ENCODE data around the gene PAMR1.

The PAMR1 gene

DNA sequence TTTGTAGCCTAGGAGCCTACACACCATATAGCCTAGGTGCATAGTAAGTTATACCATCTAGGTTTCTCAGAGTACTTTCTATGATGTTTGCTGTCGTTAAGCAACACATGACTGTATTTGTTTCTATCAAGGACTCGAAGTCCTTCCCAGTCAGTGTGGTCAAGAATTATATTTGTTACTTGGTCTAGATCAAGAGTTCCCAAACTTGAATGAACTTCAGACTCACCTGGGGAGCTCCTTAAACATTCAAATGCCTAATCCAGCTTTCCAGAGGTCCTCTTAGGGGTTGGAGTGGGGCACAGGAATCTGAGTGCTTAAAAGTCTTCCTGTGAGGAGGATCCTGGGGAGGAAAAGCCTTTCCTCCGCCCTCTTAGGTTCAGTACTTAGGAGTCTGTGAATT lies 41.5 kb upstream of the PAMR1 start:
- Histone ChIP-seq H3K4me1 (ENCODE audit: control insufficient read depth in 2 of 2, insufficient read depth in 1 of 2, low read depth in 1 of 2, low read length in 2 of 2) (peaks cover 0 to 2% of the 10 kb centered on the region in 2 donors), H3K4me3 (ENCODE audit: low read length in 2 of 2) (no peak overlapping the region), H2BK12ac (ENCODE audit: low read length) (no peak overlapping the region), H3K4ac (ENCODE audit: low read length) (no peak overlapping the region), H3K14ac (ENCODE audit: low read length) (no peak overlapping the region), H3K36me3 (replicated peaks in 1 of 2; ENCODE audit: control insufficient read depth in 2 of 2, insufficient read depth in 2 of 2, low read length in 2 of 2) (no peaks in the 10 kb centered on the region), H3K18ac (ENCODE audit: low read length) (no peak overlapping the region), H3K9me3 (replicated peaks in 1 of 2; ENCODE audit: control insufficient read depth in 2 of 2, insufficient read depth in 1 of 2, low read depth in 1 of 2, low read length in 2 of 2) (no peaks in the 10 kb centered on the region), H3K79me1 (ENCODE audit: low read depth, low read length) (no peaks in the 10 kb centered on the region), H3K27me3 (ENCODE audit: control insufficient read depth in 3 of 3, insufficient read depth in 3 of 3, low read depth in 1 of 3, low read length in 3 of 3) (peaks cover 0 to 14% (median 0%) of the 10 kb centered on the region in 3 experiments), H3K23ac (ENCODE audit: low read depth, low read length, poor library complexity) (no peak overlapping the region), H3K4me2 (ENCODE audit: insufficient read depth, low read length, poor library complexity, severe bottlenecking) (no peak overlapping the region), H2AK5ac (ENCODE audit: low read depth, low read length) (no peak overlapping the region), H4K8ac (ENCODE audit: low read depth, low read length) (no peak overlapping the region), H2BK15ac (ENCODE audit: low read length) (no peak overlapping the region), H3K27ac (replicated peaks; ENCODE audit: low read length) (no peak overlapping the region), H2BK5ac (ENCODE audit: low read length) (no peak overlapping the region), H3K9ac (ENCODE audit: low read depth, low read length, poor library complexity) (no peak overlapping the region), H4K91ac (ENCODE audit: low read depth, low read length, poor library complexity) (no peak overlapping the region), H2AFZ (ENCODE audit: low read length) (no peak overlapping the region), H2BK120ac (ENCODE audit: low read depth, low read length) (no peak overlapping the region)
- no CpG with 5 or more reads among the region's 3 CpGs for WGBS, 2 donors (ENCODE audit: extremely low coverage in 2 of 2, insufficient read length in 2 of 2, insufficient replicate concordance in 1 of 2)
- no peak for DNase-seq (ENCODE audit: low spot score)

GRCh38 chr11:35566181-35566580 lies 40.8 kb upstream of the PAMR1 start:
- Histone ChIP-seq H3K27me3 (ENCODE audit: control insufficient read depth in 3 of 3, insufficient read depth in 3 of 3, low read depth in 1 of 3, low read length in 3 of 3) (peaks cover 0 to 14% (median 0%) of the 10 kb centered on the region in 3 experiments), H4K91ac (ENCODE audit: low read depth, low read length, poor library complexity) (no peak overlapping the region), H3K9me3 (replicated peaks in 1 of 2; ENCODE audit: control insufficient read depth in 2 of 2, insufficient read depth in 1 of 2, low read depth in 1 of 2, low read length in 2 of 2) (no peaks in the 10 kb centered on the region), H3K4me2 (ENCODE audit: insufficient read depth, low read length, poor library complexity, severe bottlenecking) (no peak overlapping the region), H3K9ac (ENCODE audit: low read depth, low read length, poor library complexity) (no peak overlapping the region), H3K4me3 (ENCODE audit: low read length in 2 of 2) (no peak overlapping the region), H2BK120ac (ENCODE audit: low read depth, low read length) (no peak overlapping the region), H2AFZ (ENCODE audit: low read length) (no peak overlapping the region), H3K4me1 (ENCODE audit: control insufficient read depth in 2 of 2, insufficient read depth in 1 of 2, low read depth in 1 of 2, low read length in 2 of 2) (peaks cover 0 to 2% of the 10 kb centered on the region in 2 donors), H3K14ac (ENCODE audit: low read length) (no peak overlapping the region), H2BK15ac (ENCODE audit: low read length) (no peak overlapping the region), H3K4ac (ENCODE audit: low read length) (no peak overlapping the region), H4K8ac (ENCODE audit: low read depth, low read length) (no peak overlapping the region), H2AK5ac (ENCODE audit: low read depth, low read length) (no peak overlapping the region), H3K23ac (ENCODE audit: low read depth, low read length, poor library complexity) (no peak overlapping the region), H3K27ac (replicated peaks; ENCODE audit: low read length) (no peak overlapping the region), H3K18ac (ENCODE audit: low read length) (no peak overlapping the region), H2BK12ac (ENCODE audit: low read length) (no peak overlapping the region), H3K79me1 (ENCODE audit: low read depth, low read length) (no peaks in the 10 kb centered on the region), H2BK5ac (ENCODE audit: low read length) (no peak overlapping the region), H3K36me3 (replicated peaks in 1 of 2; ENCODE audit: control insufficient read depth in 2 of 2, insufficient read depth in 2 of 2, low read length in 2 of 2) (no peaks in the 10 kb centered on the region)
- no CpG with 5 or more reads among the region's 4 CpGs for WGBS, 2 donors (ENCODE audit: extremely low coverage in 2 of 2, insufficient read length in 2 of 2, insufficient replicate concordance in 1 of 2)
- no peak for DNase-seq (ENCODE audit: low spot score)

DNA sequence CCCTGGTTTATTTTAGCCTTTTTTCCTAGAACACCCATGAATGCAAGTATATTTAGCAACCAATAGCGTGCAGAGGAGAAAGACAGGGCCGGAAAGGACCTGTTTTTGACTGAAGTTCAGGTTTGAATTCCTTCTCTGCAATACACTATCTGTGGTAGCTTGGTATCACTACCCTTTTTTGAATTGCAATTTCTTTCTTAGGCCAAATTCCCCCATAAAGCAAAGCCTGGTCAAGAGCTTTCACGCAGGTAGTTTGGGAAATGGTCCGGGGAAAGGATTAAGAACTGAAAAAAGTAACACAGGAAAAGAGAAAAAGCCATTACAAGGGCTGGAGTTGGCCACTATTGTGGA lies 38.8 kb upstream of the PAMR1 start:
- DNase-seq (ENCODE audit: low spot score), result no peak
- Histone ChIP-seq H3K27me3 (ENCODE audit: control insufficient read depth in 3 of 3, insufficient read depth in 3 of 3, low read depth in 1 of 3, low read length in 3 of 3) (peaks cover 0 to 17% (median 0%) of the 10 kb centered on the region in 3 experiments), H3K4me2 (ENCODE audit: insufficient read depth, low read length, poor library complexity, severe bottlenecking) (no peak overlapping the region), H4K8ac (ENCODE audit: low read depth, low read length) (no peak overlapping the region), H2BK120ac (ENCODE audit: low read depth, low read length) (no peak overlapping the region), H2BK15ac (ENCODE audit: low read length) (no peak overlapping the region), H2AFZ (ENCODE audit: low read length) (no peak overlapping the region), H3K9ac (ENCODE audit: low read depth, low read length, poor library complexity) (no peak overlapping the region), H3K23ac (ENCODE audit: low read depth, low read length, poor library complexity) (no peak overlapping the region), H3K9me3 (replicated peaks in 1 of 2; ENCODE audit: control insufficient read depth in 2 of 2, insufficient read depth in 1 of 2, low read depth in 1 of 2, low read length in 2 of 2) (no peaks in the 10 kb centered on the region), H3K27ac (replicated peaks; ENCODE audit: low read length) (no peak overlapping the region), H3K79me1 (ENCODE audit: low read depth, low read length) (no peaks in the 10 kb centered on the region), H2AK5ac (ENCODE audit: low read depth, low read length) (no peak overlapping the region), H3K4ac (ENCODE audit: low read length) (no peak overlapping the region), H2BK12ac (ENCODE audit: low read length) (no peak overlapping the region), H4K91ac (ENCODE audit: low read depth, low read length, poor library complexity) (no peak overlapping the region), H3K14ac (ENCODE audit: low read length) (no peak overlapping the region), H3K18ac (ENCODE audit: low read length) (no peak overlapping the region), H3K36me3 (replicated peaks in 1 of 2; ENCODE audit: control insufficient read depth in 2 of 2, insufficient read depth in 2 of 2, low read length in 2 of 2) (no peaks in the 10 kb centered on the region), H3K4me3 (ENCODE audit: low read length in 2 of 2) (no peak overlapping the region), H2BK5ac (ENCODE audit: low read length) (no peak overlapping the region), H3K4me1 (ENCODE audit: control insufficient read depth in 2 of 2, insufficient read depth in 1 of 2, low read depth in 1 of 2, low read length in 2 of 2) (peaks cover 0 to 4% of the 10 kb centered on the region in 2 donors)
- no CpG with 5 or more reads among the region's 4 CpGs for WGBS, 2 donors (ENCODE audit: extremely low coverage in 2 of 2, insufficient read length in 2 of 2, insufficient replicate concordance in 1 of 2)

- Histone ChIP-seq H3K14ac (ENCODE audit: low read length) (no peak overlapping the region), H3K9me3 (replicated peaks in 1 of 2; ENCODE audit: control insufficient read depth in 2 of 2, insufficient read depth in 1 of 2, low read depth in 1 of 2, low read length in 2 of 2) (no peaks in the 10 kb centered on the region), H2AK5ac (ENCODE audit: low read depth, low read length) (no peak overlapping the region), H3K4me3 (ENCODE audit: low read length in 2 of 2) (no peak overlapping the region), H3K18ac (ENCODE audit: low read length) (no peak overlapping the region), H2BK12ac (ENCODE audit: low read length) (no peak overlapping the region), H2BK5ac (ENCODE audit: low read length) (no peak overlapping the region), H2BK120ac (ENCODE audit: low read depth, low read length) (no peak overlapping the region), H3K4me1 (ENCODE audit: control insufficient read depth in 2 of 2, insufficient read depth in 1 of 2, low read depth in 1 of 2, low read length in 2 of 2) (peaks cover 0 to 4% of the 10 kb centered on the region in 2 donors), H3K27ac (replicated peaks; ENCODE audit: low read length) (no peak overlapping the region), H3K27me3 (ENCODE audit: control insufficient read depth in 3 of 3, insufficient read depth in 3 of 3, low read depth in 1 of 3, low read length in 3 of 3) (peaks cover 0 to 17% (median 0%) of the 10 kb centered on the region in 3 experiments), H3K23ac (ENCODE audit: low read depth, low read length, poor library complexity) (no peak overlapping the region), H2BK15ac (ENCODE audit: low read length) (no peak overlapping the region), H3K36me3 (replicated peaks in 1 of 2; ENCODE audit: control insufficient read depth in 2 of 2, insufficient read depth in 2 of 2, low read length in 2 of 2) (no peaks in the 10 kb centered on the region), H4K91ac (ENCODE audit: low read depth, low read length, poor library complexity) (no peak overlapping the region), H3K9ac (ENCODE audit: low read depth, low read length, poor library complexity) (no peak overlapping the region), H3K79me1 (ENCODE audit: low read depth, low read length) (no peaks in the 10 kb centered on the region), H2AFZ (ENCODE audit: low read length) (no peak overlapping the region), H3K4me2 (ENCODE audit: insufficient read depth, low read length, poor library complexity, severe bottlenecking) (no peak overlapping the region), H4K8ac (ENCODE audit: low read depth, low read length) (no peak overlapping the region), H3K4ac (ENCODE audit: low read length) (no peak overlapping the region)
- WGBS, 2 donors (ENCODE audit: extremely low coverage in 2 of 2, insufficient read length in 2 of 2, insufficient replicate concordance in 1 of 2), result no CpG with 5 or more reads among the region's 6 CpGs
- DNase-seq (ENCODE audit: low spot score), result no peak
Measured at GRCh38 chr11:35563484-35564244, 38.2 kb upstream of the PAMR1 start.

All from neuronal stem cell (in vitro differentiated cells).